GM12878 (cell line): ENCODE measurements around the gene ADAMTSL3. TPM values are rescaled to one million over a fixed set of nuclear protein-coding genes. Genes with fewer than 3 reads are reported as not detected.

Source experiments
- ATAC-seq: fragments of 200-7000 bp; cut with Tn5 transposase; 3 replicates; pipeline ENCODE4 v1.9.1; 2020; ENCODE audit warnings: mild to moderate bottlenecking, moderate library complexity
- BruUV-seq: library from RNA; stranded (reverse); fragments of 400-500 nt; replicated peaks from 2 replicates; lab custom pipeline; 2021; lab: Mats Ljungman, UMichigan
- CTCF ChIA-PET: fragments of 300-600 bp; sonication (Branson Sonifier 250); formaldehyde crosslinking; extraction: SDS; loops from one replicate; lab custom pipeline; 2021; ENCODE audit warnings: inconsistent platforms; lab: Yijun Ruan, JAX
- POLR2A ChIA-PET: fragments of 350-600 bp; formaldehyde crosslinking; extraction: SDS; loops from one replicate; lab custom pipeline; 2021; ENCODE audit warnings: inconsistent platforms; lab: Charles Lee
- RAD21 ChIA-PET: fragments of 300-600 bp; sonication (Branson Sonifier 250); formaldehyde crosslinking; loops from one replicate; lab custom pipeline; 2023; ENCODE audit warnings: antibody characterized with exemption; ENCODE audit not compliant: unreplicated experiment; lab: Charles Lee
- SMC1A ChIA-PET: fragments of 300-600 bp; sonication (Branson Sonifier 250); formaldehyde crosslinking; loops from one replicate; lab custom pipeline; 2023; ENCODE audit not compliant: unreplicated experiment, uncharacterized antibody; lab: Charles Lee
- DNase-seq: peaks from one replicate; pipeline ENCODE4 v3.0.0-alpha.2; 2011; ENCODE audit warnings: low read depth, low spot score
- FAIRE-seq: peaks from 3 replicates; lab custom pipeline; 2011; peaks lifted over from hg19 to GRCh38; lab: Jason Lieb, UNC
- H2AFZ ChIP-seq: 2 replicates; pipeline ENCODE4 v1.6.0; 2011; ENCODE audit warnings: low read depth, low read length, control low read depth; ENCODE audit not compliant: control insufficient read depth
- H3K27ac ChIP-seq: 2 replicates; pipeline ENCODE4 v1.5.1; 2011; ENCODE audit warnings: control low read depth; ENCODE audit not compliant: control insufficient read depth, insufficient read depth
- H3K27me3 ChIP-seq, 2 experiments: replicated peaks in 1 of 2; 2 replicates each; pipeline versions ENCODE4 v1.6.0 to v1.6.1; 2011; ENCODE audit warnings: low read length in 1 of 2; ENCODE audit not compliant: control insufficient read depth in 2 of 2, insufficient read depth in 2 of 2
- H3K36me3 ChIP-seq, 2 experiments: 2 replicates each; pipeline ENCODE4 v1.5.1; 2011; ENCODE audit warnings: low read length in 1 of 2; ENCODE audit not compliant: control insufficient read depth in 2 of 2, insufficient read depth in 2 of 2
- H3K4me1 ChIP-seq: 2 replicates; pipeline ENCODE4 v1.6.1; 2011; ENCODE audit warnings: mild to moderate bottlenecking, low read length, moderate library complexity, mixed read lengths; ENCODE audit not compliant: control insufficient read depth, insufficient read depth
- H3K4me2 ChIP-seq: 2 replicates; pipeline ENCODE4 v1.6.0; 2011; ENCODE audit warnings: control low read depth; ENCODE audit not compliant: control insufficient read depth, insufficient read depth
- H3K4me3 ChIP-seq: fragments of 200-600 bp; sonication (generic); 2 replicates; pipeline ENCODE4 v1.5.1; 2016
- H3K79me2 ChIP-seq: 2 replicates; pipeline ENCODE4 v1.6.0; 2011; ENCODE audit warnings: low read length; ENCODE audit not compliant: control insufficient read depth, insufficient read depth
- H3K9ac ChIP-seq: 2 replicates; pipeline ENCODE4 v1.8.0; 2011; ENCODE audit warnings: low read length, control low read depth, mixed read lengths; ENCODE audit not compliant: control insufficient read depth, insufficient read depth
- H3K9me3 ChIP-seq: replicated peaks from 3 replicates; pipeline ENCODE4 v1.5.1; 2011; ENCODE audit warnings: mild to moderate bottlenecking, low read length; ENCODE audit not compliant: control insufficient read depth, insufficient read depth
- H4K20me1 ChIP-seq: 2 replicates; pipeline ENCODE4 v1.6.0; 2011; ENCODE audit not compliant: control insufficient read depth, insufficient read depth
- E4F1 ChIP-seq: fragments of 450-650 bp; IDR thresholded peaks from 2 replicates; pipeline ENCODE4 v1.6.1; 2018; ENCODE audit warnings: borderline replicate concordance, mild to moderate bottlenecking; ENCODE audit not compliant: partially characterized antibody
- FOXK2 ChIP-seq: fragments of 450-650 bp; IDR thresholded peaks from 2 replicates; pipeline ENCODE4 v1.6.1; 2017; ENCODE audit warnings: mild to moderate bottlenecking, moderate library complexity
- FOXM1 ChIP-seq: IDR thresholded peaks from 2 replicates; pipeline ENCODE4 v1.6.1; 2012; ENCODE audit warnings: low read depth, mild to moderate bottlenecking, inconsistent platforms, low read length, moderate library complexity
- IKZF2 ChIP-seq, 2 experiments: fragments of 450-650 bp; IDR thresholded peaks; 2 replicates each; pipeline ENCODE4 v1.6.1; 2017; ENCODE audit warnings: mild to moderate bottlenecking in 2 of 2, moderate library complexity in 2 of 2
- RELB ChIP-seq: fragments of 450-650 bp; IDR thresholded peaks from 2 replicates; pipeline ENCODE4 v1.6.1; 2017; ENCODE audit warnings: low read depth, mild to moderate bottlenecking, moderate library complexity
- SMAD5 ChIP-seq: IDR thresholded peaks from 2 replicates; pipeline ENCODE4 v1.6.1; 2016; ENCODE audit warnings: antibody characterized with exemption, low read depth
- SUZ12 ChIP-seq: fragments of 200-600 bp; sonication (generic); IDR thresholded peaks from one replicate; pipeline ENCODE4 v1.6.1; 2018; ENCODE audit warnings: antibody characterized with exemption, mild to moderate bottlenecking; ENCODE audit not compliant: unreplicated experiment
- TBL1XR1 ChIP-seq: IDR thresholded peaks from 2 replicates; pipeline ENCODE4 v1.6.1; 2012; ENCODE audit warnings: low read depth, low read length, improper control_type of control experiment
- ZNF622 ChIP-seq: fragments of 450-650 bp; IDR thresholded peaks from 2 replicates; pipeline ENCODE4 v1.6.1; 2017; ENCODE audit warnings: mild to moderate bottlenecking, inconsistent platforms
- in situ Hi-C: fragments of 300-500 bp; cut with MboI; formaldehyde crosslinking; loops from 9 replicates; pipeline ENCODE4 v1.14.3; 2018; ENCODE audit warnings: mixed read lengths
- intact Hi-C: fragments of 100-400 bp; cut with micrococcal nuclease; formaldehyde crosslinking; loops from one replicate; pipeline ENCODE4 v1.14.2; 2022; ENCODE audit not compliant: unreplicated experiment
- polyA plus RNA-seq, 11 experiments: library from polyadenylated mRNA; depleted of rRNA in 4 of 11; unstranded in 6 of 11; stranded (reverse) in 5 of 11; fragments of >200 nt; fragmentation: Nextera tagmentation in 4 of 11; fragmentation: Illumina TruSeq in 1 of 11; extraction: Ambion mirVana in 4 of 11; extraction: Trizol in 1 of 11; gene quantifications; 1 replicate in 1 of 11; 2 replicates in 10 of 11; pipeline versions ENCODE4 v1.2.1 to v1.2.3, GENCODE V29; 2011 to 2016; ENCODE audit warnings: inconsistent platforms in 2 of 11, missing spikeins in 2 of 11, low read depth in 1 of 11
- total RNA-seq, 4 experiments: library from RNA; depleted of rRNA in 3 of 4; stranded (reverse); fragments of >200 nt in 3 of 4; fragmentation: Illumina TruSeq in 1 of 4; extraction: Trizol in 1 of 4; gene quantifications; 2 replicates each; pipeline versions ENCODE4 v1.2.1 to v1.2.3, GENCODE V29; 2013 to 2021

The ADAMTSL3 gene
- total and polyA plus RNA-seq, 10 of the 15 experiments (the other 5 are each of a cell fraction or from before 2014, with no cell fraction given) = 0.01 to 0.28 (median 0.13) TPM

GRCh38 chr15:83984601-83985000, 330.7 kb downstream of the ADAMTSL3 start:
- Histone ChIP-seq H3K4me1 (peaks cover 32% of the 10 kb centered on the region), H4K20me1 (no peaks in the 10 kb centered on the region), H3K4me3 (no peak overlapping the region), H3K4me2 (peak overlapping the region; percentile 57; the same call in 1 of the 2 replicates), H3K79me2 (no peaks in the 10 kb centered on the region), H3K9ac (no peak overlapping the region)
- ChIA-PET SMC1A (interaction anchor here (1.3 to 3.5 kb wide), 8 partner anchors 8 to 57 kb away, joined by 3 to 21 read pairs (median 10); no protein-coding TSS in a partner anchor), CTCF (interaction anchor here (0.7 to 3.9 kb wide), 6 partner anchors 9 to 320 kb away, joined by 3 to 34 read pairs (median 4); no protein-coding TSS in a partner anchor), POLR2A (interaction anchor here (1.0 to 1.4 kb wide), 4 partner anchors 8 to 57 kb away, joined by 3 to 5 read pairs (median 4); no protein-coding TSS in a partner anchor), RAD21 (interaction anchor here (1.1 to 3.0 kb wide), 9 partner anchors 9 to 113 kb away, joined by 3 to 31 read pairs (median 8); no protein-coding TSS in a partner anchor)
- DNase-seq (no peak), FAIRE-seq (no peak)
- TSS peak; percentile 99 for BruUV-seq
- intact Hi-C loops = no loop called here
- TF ChIP-seq E4F1 (no peak), TBL1XR1 (no peak), ZNF622 (no peak), SMAD5 (no peak), SUZ12 (no peak), FOXK2 (no peak), FOXM1 (no peak), RELB (no peak), IKZF2 (IDR thresholded peaks at IDR 0.05) (no peak)
- TF ChIP-seq, all 136 proteins: peak for 0
- Histone ChIP-seq H2AFZ (no peak overlapping the region), H3K36me3 (no peaks in the 10 kb centered on the region; a peak in 1 of 4 replicates), H3K27ac (peak overlapping the region; percentile 86), H3K27me3 (no peaks in the 10 kb centered on the region), H3K9me3 (no peaks in the 10 kb centered on the region; the same call in none of the 3 replicates)
- in situ Hi-C loops = no loop called here
- ATAC-seq = no peak
